Suprapubic skin (tissue), 4 donors: ENCODE results near the gene OSBPL6.

Experiments used
- EP300 ChIP-seq: sonication (generic); formaldehyde crosslinking; IDR thresholded peaks from one replicate; pipeline ENCODE4 v1.6.1; 2017; ENCODE audit warnings: antibody characterized with exemption
- POLR2A ChIP-seq, 2 donors: fragments of 450-650 bp; IDR thresholded peaks; one replicate each; pipeline ENCODE4 v1.6.1; 2017; ENCODE audit warnings: antibody characterized with exemption in 2 of 2, mild to moderate bottlenecking in 2 of 2, moderate library complexity in 2 of 2
- POLR2AphosphoS5 ChIP-seq, 3 donors: sonication (generic); formaldehyde crosslinking; IDR thresholded peaks; one replicate each; pipeline ENCODE4 v1.6.1; 2017; ENCODE audit warnings: antibody characterized with exemption in 3 of 3
- TF ChIP-seq, protein P1 (sequence below), 2 donors: fragments of 200-600 bp in 1 of 2; fragments of 450-650 bp in 1 of 2; sonication (generic) in 1 of 2; IDR thresholded peaks; one replicate each; pipeline ENCODE4 v1.5.1; 2016 to 2019; ENCODE audit warnings: antibody characterized with exemption in 2 of 2, mild to moderate bottlenecking in 1 of 2, moderate library complexity in 1 of 2

DNA sequence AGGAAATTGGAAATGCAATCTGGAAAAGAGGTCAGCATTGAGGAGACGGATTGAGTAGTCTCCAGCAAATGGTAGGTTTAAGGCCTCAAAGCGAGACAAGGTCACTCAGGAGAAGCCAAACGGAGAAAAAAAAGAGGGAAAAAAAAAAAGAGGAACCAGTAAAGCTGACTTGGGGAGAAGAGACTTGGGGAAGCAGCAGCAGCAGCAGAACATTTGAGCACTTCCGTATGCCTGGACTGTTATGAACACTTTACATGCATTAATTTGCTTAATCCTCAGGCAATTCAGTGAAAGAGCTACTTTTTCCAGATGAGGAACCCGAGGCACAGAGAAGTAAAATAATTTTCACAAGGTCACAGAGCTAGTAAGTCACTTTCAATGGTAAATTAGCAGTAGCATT lies 81.3 kb downstream of the OSBPL6 start:
- TF ChIP-seq, protein P1, sequence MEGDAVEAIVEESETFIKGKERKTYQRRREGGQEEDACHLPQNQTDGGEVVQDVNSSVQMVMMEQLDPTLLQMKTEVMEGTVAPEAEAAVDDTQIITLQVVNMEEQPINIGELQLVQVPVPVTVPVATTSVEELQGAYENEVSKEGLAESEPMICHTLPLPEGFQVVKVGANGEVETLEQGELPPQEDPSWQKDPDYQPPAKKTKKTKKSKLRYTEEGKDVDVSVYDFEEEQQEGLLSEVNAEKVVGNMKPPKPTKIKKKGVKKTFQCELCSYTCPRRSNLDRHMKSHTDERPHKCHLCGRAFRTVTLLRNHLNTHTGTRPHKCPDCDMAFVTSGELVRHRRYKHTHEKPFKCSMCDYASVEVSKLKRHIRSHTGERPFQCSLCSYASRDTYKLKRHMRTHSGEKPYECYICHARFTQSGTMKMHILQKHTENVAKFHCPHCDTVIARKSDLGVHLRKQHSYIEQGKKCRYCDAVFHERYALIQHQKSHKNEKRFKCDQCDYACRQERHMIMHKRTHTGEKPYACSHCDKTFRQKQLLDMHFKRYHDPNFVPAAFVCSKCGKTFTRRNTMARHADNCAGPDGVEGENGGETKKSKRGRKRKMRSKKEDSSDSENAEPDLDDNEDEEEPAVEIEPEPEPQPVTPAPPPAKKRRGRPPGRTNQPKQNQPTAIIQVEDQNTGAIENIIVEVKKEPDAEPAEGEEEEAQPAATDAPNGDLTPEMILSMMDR (IDR thresholded peaks at IDR 0.05), result no peak
- TF ChIP-seq POLR2A (IDR thresholded peaks at IDR 0.05) (no peak), EP300 (no peak), POLR2AphosphoS5 (IDR thresholded peaks at IDR 0.05) (no peak)
